ENCODE data around the gene ZSWIM4. TPM values are rescaled to one million over a fixed set of nuclear protein-coding genes. Genes with fewer than 3 reads are reported as not detected.

The ZSWIM4 gene
- total and polyA plus RNA-seq, 2 of the 13 experiments (the other 11 are each of a cell fraction or from before 2014, with no cell fraction given): 0.33 to 0.86 TPM

- TF ChIP-seq ZNF687 (CRISPR knock-in tag; IDR thresholded peaks at IDR 0.05) (peak; percentile 58), ZBED4 (CRISPR knock-in tag; IDR thresholded peaks at IDR 0.05; ENCODE audit: borderline replicate concordance) (no peak; the same call in 1 of the 2 replicates), THYN1 (CRISPR knock-in tag; IDR thresholded peaks at IDR 0.05; ENCODE audit: borderline replicate concordance, low read depth) (no peak), NFE2 (CRISPR knock-in tag; IDR thresholded peaks at IDR 0.05) (no peak), ZBTB7B (CRISPR knock-in tag; IDR thresholded peaks at IDR 0.05) (peak; percentile 92), SOX13 (IDR thresholded peaks at IDR 0.05) (no peak), SOX13 (CRISPR knock-in tag; conservative IDR thresholded peaks at IDR 0.05 in 1 of 2, IDR thresholded peaks at IDR 0.05 in 1 of 2) (no peak), FOXK1 (CRISPR knock-in tag; IDR thresholded peaks at IDR 0.05; ENCODE audit: borderline replicate concordance, low read depth) (no peak), ZNF660 (CRISPR knock-in tag; IDR thresholded peaks at IDR 0.05; ENCODE audit: borderline replicate concordance, low read depth) (no peak), TOE1 (CRISPR knock-in tag; IDR thresholded peaks at IDR 0.05) (no peak), ZC3H4 (CRISPR knock-in tag; IDR thresholded peaks at IDR 0.05; ENCODE audit: borderline replicate concordance) (no peak), ZNF883 (CRISPR knock-in tag; IDR thresholded peaks at IDR 0.05; ENCODE audit: not compliant biosample characterization) (no peak), ZNF7 (CRISPR knock-in tag; IDR thresholded peaks at IDR 0.05) (no peak), PRDM4 (CRISPR knock-in tag; IDR thresholded peaks at IDR 0.05; ENCODE audit: borderline replicate concordance) (no peak), NFATC3 (CRISPR knock-in tag; IDR thresholded peaks at IDR 0.05) (no peak), HOXD1 (CRISPR knock-in tag; IDR thresholded peaks at IDR 0.05) (no peak), ZNF451 (CRISPR knock-in tag; IDR thresholded peaks at IDR 0.05) (no peak), SYNCRIP (IDR thresholded peaks at IDR 0.05; ENCODE audit: insufficient read depth, low read depth, low read length) (no peak), NCOA5 (CRISPR knock-in tag; IDR thresholded peaks at IDR 0.05) (no peak), RBM22 (optimal IDR thresholded peaks at IDR 0.05; ENCODE audit: low read length) (no peak)
These were observed 10.4 kb upstream of the ZSWIM4 start (continued) for GRCh38 chr19:13784731-13785452.
